Smooth muscle cell (in vitro differentiated cells): Measurements from ENCODE around the gene CAMTA2. TPM values are rescaled to one million over a fixed set of nuclear protein-coding genes. Genes with fewer than 3 reads are reported as not detected.

Experiments used
- DNase-seq: peaks from one replicate; lab custom pipeline; 2025; ENCODE audit not compliant: unreplicated experiment; lab: John Stamatoyannopoulos, UW
- H2AFZ ChIP-seq: fragments of 200-600 bp; sonication (generic); 2 replicates; pipeline ENCODE4 v1.6.0; 2016; ENCODE audit warnings: antibody characterized with exemption, low read depth, mild to moderate bottlenecking
- H3F3A ChIP-seq: fragments of 200-600 bp; sonication (generic); 2 replicates; pipeline ENCODE4 v1.6.0; 2017; ENCODE audit warnings: antibody characterized with exemption, low read depth
- H3K27ac ChIP-seq: fragments of 200-600 bp; sonication (generic); 2 replicates; pipeline ENCODE4 v1.5.1; 2016; ENCODE audit warnings: low read depth, mild to moderate bottlenecking
- H3K27me3 ChIP-seq: fragments of 200-600 bp; sonication (generic); 2 replicates; pipeline ENCODE4 v1.6.1; 2016; ENCODE audit warnings: low read depth, mild to moderate bottlenecking
- H3K36me3 ChIP-seq: fragments of 200-600 bp; sonication (generic); 2 replicates; pipeline ENCODE4 v1.5.1; 2016; ENCODE audit warnings: low read depth
- H3K4me1 ChIP-seq: fragments of 200-600 bp; sonication (generic); 2 replicates; pipeline ENCODE4 v1.5.1; 2016; ENCODE audit warnings: low read depth
- H3K4me2 ChIP-seq: fragments of 200-600 bp; sonication (generic); 2 replicates; pipeline ENCODE4 v1.6.0; 2016; ENCODE audit warnings: mild to moderate bottlenecking
- H3K4me3 ChIP-seq: fragments of 200-600 bp; sonication (generic); 2 replicates; pipeline ENCODE4 v1.5.1; 2016; ENCODE audit warnings: mild to moderate bottlenecking
- H3K79me2 ChIP-seq: fragments of 200-600 bp; sonication (generic); 2 replicates; pipeline ENCODE4 v1.6.0; 2016; ENCODE audit warnings: low read depth, mild to moderate bottlenecking
- H3K9ac ChIP-seq: fragments of 200-600 bp; sonication (generic); 2 replicates; pipeline ENCODE4 v1.6.0; 2016; ENCODE audit warnings: low read depth
- H3K9me3 ChIP-seq: fragments of 200-600 bp; sonication (generic); replicated peaks from 2 replicates; pipeline ENCODE4 v1.5.1; 2016; ENCODE audit warnings: low read depth
- H4K20me1 ChIP-seq: fragments of 200-600 bp; sonication (generic); 2 replicates; pipeline ENCODE4 v1.6.0; 2016; ENCODE audit warnings: low read depth
- WGBS: methylation state at CpG from one replicate; pipeline ENCODE4 v1.1.7; 2016; ENCODE audit warnings: low lambda C conversion rate; 5-methylcytosine and 5-hydroxymethylcytosine counted together
- polyA plus RNA-seq: library from polyadenylated mRNA; unstranded; fragments of >200 nt; fragmentation: Nextera tagmentation; extraction: Ambion mirVana; gene quantifications from 2 replicates; pipeline ENCODE4 v1.2.1, GENCODE V29; 2016
- total RNA-seq: library from RNA; depleted of rRNA; stranded (reverse); fragments of >200 nt; gene quantifications from 2 replicates; pipeline ENCODE4 v1.2.3, GENCODE V29; 2014
- TF ChIP-seq, protein P1 (sequence below): fragments of 200-600 bp; sonication (generic); IDR thresholded peaks from 2 replicates; pipeline ENCODE4 v1.5.1; 2017; ENCODE audit warnings: borderline replicate concordance, mild to moderate bottlenecking, antibody characterized with exemption; ENCODE audit not compliant: insufficient read depth, poor library complexity, severe bottlenecking

The CAMTA2 gene, protein sequence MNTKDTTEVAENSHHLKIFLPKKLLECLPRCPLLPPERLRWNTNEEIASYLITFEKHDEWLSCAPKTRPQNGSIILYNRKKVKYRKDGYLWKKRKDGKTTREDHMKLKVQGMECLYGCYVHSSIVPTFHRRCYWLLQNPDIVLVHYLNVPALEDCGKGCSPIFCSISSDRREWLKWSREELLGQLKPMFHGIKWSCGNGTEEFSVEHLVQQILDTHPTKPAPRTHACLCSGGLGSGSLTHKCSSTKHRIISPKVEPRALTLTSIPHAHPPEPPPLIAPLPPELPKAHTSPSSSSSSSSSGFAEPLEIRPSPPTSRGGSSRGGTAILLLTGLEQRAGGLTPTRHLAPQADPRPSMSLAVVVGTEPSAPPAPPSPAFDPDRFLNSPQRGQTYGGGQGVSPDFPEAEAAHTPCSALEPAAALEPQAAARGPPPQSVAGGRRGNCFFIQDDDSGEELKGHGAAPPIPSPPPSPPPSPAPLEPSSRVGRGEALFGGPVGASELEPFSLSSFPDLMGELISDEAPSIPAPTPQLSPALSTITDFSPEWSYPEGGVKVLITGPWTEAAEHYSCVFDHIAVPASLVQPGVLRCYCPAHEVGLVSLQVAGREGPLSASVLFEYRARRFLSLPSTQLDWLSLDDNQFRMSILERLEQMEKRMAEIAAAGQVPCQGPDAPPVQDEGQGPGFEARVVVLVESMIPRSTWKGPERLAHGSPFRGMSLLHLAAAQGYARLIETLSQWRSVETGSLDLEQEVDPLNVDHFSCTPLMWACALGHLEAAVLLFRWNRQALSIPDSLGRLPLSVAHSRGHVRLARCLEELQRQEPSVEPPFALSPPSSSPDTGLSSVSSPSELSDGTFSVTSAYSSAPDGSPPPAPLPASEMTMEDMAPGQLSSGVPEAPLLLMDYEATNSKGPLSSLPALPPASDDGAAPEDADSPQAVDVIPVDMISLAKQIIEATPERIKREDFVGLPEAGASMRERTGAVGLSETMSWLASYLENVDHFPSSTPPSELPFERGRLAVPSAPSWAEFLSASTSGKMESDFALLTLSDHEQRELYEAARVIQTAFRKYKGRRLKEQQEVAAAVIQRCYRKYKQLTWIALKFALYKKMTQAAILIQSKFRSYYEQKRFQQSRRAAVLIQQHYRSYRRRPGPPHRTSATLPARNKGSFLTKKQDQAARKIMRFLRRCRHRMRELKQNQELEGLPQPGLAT
- total RNA-seq (5.1 and 11.8 TPM in 2 replicates), polyA plus RNA-seq (26.2 and 33.0 TPM in 2 replicates)

DNA sequence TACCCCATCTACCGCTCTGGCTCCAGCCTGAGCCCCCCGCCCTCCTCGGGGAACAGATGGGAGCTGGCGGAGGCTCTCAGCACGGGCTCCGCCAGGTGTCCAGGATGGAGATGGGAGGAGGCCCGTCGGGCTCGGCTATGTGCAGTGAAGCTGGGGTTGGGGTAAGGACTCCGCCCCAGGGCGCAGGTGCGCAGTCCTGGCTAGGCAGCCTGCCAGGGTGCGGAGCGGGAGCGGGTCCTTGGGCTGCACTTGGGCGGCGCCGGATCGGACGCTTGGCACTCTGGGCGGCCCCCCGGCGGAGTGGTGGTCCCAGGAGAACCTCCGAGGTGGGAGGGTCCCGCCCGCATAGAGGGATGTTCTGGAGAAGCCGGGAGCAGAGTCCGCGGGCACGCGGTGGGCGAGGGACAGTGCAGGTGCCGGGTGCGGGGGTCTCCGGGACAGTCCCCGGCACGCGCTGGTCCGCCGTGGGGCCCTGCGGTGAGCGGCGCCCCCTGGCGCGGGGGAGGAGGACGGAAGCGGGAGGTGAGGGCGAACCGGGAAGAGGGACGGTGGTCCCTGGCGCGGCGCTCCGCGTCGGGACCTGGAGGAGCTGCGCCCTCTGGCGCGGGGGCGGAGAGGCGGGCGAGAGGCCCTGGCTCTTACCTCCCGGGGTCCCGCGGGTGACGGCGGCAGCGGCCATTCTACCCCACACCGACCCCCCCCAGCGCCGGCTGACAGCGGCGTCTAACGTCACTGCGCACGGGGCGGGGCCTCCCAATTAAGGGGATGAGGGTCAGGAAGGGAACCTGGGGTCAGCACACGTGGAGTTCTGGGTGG is at the start of gene CAMTA2:
Gene CAMTA2 (minus strand): TSS at position 725 of the 816 bp plus-strand sequence. CDS start 1,453 bp downstream, outside the sequence.
- no peaks in the 10 kb centered on the region for H4K20me1 ChIP-seq
- H3F3A ChIP-seq, result no peaks in the 10 kb centered on the region
- TF ChIP-seq, protein P1, sequence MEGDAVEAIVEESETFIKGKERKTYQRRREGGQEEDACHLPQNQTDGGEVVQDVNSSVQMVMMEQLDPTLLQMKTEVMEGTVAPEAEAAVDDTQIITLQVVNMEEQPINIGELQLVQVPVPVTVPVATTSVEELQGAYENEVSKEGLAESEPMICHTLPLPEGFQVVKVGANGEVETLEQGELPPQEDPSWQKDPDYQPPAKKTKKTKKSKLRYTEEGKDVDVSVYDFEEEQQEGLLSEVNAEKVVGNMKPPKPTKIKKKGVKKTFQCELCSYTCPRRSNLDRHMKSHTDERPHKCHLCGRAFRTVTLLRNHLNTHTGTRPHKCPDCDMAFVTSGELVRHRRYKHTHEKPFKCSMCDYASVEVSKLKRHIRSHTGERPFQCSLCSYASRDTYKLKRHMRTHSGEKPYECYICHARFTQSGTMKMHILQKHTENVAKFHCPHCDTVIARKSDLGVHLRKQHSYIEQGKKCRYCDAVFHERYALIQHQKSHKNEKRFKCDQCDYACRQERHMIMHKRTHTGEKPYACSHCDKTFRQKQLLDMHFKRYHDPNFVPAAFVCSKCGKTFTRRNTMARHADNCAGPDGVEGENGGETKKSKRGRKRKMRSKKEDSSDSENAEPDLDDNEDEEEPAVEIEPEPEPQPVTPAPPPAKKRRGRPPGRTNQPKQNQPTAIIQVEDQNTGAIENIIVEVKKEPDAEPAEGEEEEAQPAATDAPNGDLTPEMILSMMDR, result peak; percentile 57
- 4% methylated on average over 45 of the region's 78 CpGs for WGBS
- peak within 1 kb of the TSS; percentile 97 for H2AFZ ChIP-seq
- no peaks in the 10 kb centered on the region for H3K36me3 ChIP-seq
- H3K27me3 ChIP-seq, result no peaks in the 10 kb centered on the region
- no peaks in the 10 kb centered on the region for H3K79me2 ChIP-seq
- peak within 1 kb of the TSS; percentile 68 for H3K27ac ChIP-seq
- H3K9me3 ChIP-seq, result no peaks in the 10 kb centered on the region
- peak within 1 kb of the TSS; percentile 89 for H3K4me2 ChIP-seq
- peaks cover 8% of the 10 kb centered on the region for H3K4me1 ChIP-seq
- H3K4me3 ChIP-seq, result peak within 1 kb of the TSS; percentile 91
- H3K9ac ChIP-seq, result peak within 1 kb of the TSS; percentile 79
- peak; percentile 50 for DNase-seq

GRCh38 chr17:5035315-5035714 is 47.8 kb upstream of the CAMTA2 start, which contains the start of gene SLC52A1:
Gene SLC52A1 (minus strand): TSS chr17:5035426. CDS start chr17:5034606, 820 bp downstream.
- no peak for DNase-seq
- Histone ChIP-seq H3K4me3 (peak within 1 kb of the TSS; percentile 38), H3F3A (no peaks in the 10 kb centered on the region), H3K27ac (no peak within 1 kb of the TSS), H3K27me3 (peaks cover 21% of the 10 kb centered on the region), H3K9me3 (no peaks in the 10 kb centered on the region), H3K9ac (no peak within 1 kb of the TSS), H2AFZ (no peak within 1 kb of the TSS), H3K79me2 (no peaks in the 10 kb centered on the region), H4K20me1 (no peaks in the 10 kb centered on the region), H3K36me3 (no peaks in the 10 kb centered on the region), H3K4me1 (no peaks in the 10 kb centered on the region), H3K4me2 (peak within 1 kb of the TSS; percentile 75)
- TF ChIP-seq, protein P1, result no peak
- 22% methylated on average over 23 of the region's 24 CpGs for WGBS

DNA sequence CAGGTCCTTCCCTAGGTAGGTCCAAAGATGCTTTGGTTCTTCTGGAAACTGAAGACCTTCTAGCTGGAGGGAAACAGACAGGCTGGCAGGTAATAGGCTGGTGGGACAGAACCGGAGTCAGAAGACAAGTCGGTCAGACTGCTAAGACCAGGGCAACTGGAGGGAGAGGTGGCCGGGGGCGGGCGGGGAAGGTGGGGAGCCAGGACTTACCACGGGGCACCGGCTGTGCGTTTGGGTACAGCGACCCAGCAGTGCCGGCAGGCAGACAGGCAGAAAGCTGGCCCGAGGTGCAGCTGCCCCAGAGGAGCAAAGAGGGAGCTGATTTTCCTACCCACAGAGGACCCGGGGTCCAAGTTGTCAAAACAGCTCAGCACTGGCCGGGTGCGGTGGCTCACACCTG is 47.2 kb upstream of the CAMTA2 start:
- Histone ChIP-seq H3K27me3 (peaks cover 21% of the 10 kb centered on the region), H3K27ac (no peak overlapping the region), H3F3A (no peaks in the 10 kb centered on the region), H3K9ac (no peak overlapping the region), H3K4me1 (no peaks in the 10 kb centered on the region), H3K4me2 (no peak overlapping the region), H4K20me1 (no peaks in the 10 kb centered on the region), H3K79me2 (no peaks in the 10 kb centered on the region), H2AFZ (no peak overlapping the region), H3K36me3 (no peaks in the 10 kb centered on the region), H3K9me3 (no peaks in the 10 kb centered on the region), H3K4me3 (no peak overlapping the region)
- no peak for DNase-seq
- TF ChIP-seq, protein P1, result no peak
- WGBS, result 92% methylated on average over 14 of the region's 14 CpGs
